ENCODE results near the gene LRFN2.

The LRFN2 gene

GRCh38 chr6:40520678-40521077 is 66.5 kb downstream of the LRFN2 start:
- H3K27ac ChIP-seq (ENCODE audit: low read depth, low read length), result no peak overlapping the region
- no peaks in the 10 kb centered on the region for H3K36me3 ChIP-seq (ENCODE audit: control insufficient read depth, low read length)
- no peak overlapping the region for H3K4me2 ChIP-seq (ENCODE audit: low read length)
- H3K4me1 ChIP-seq (ENCODE audit: control insufficient read depth, low read length), result no peaks in the 10 kb centered on the region
- no peaks in the 10 kb centered on the region for H3K9me3 ChIP-seq (ENCODE audit: control insufficient read depth, insufficient read depth, low read length)
- H3K27me3 ChIP-seq (ENCODE audit: control insufficient read depth, low read length), result no peaks in the 10 kb centered on the region
- H4K20me1 ChIP-seq (ENCODE audit: control insufficient read depth, insufficient read depth, low read depth, low read length), result no peaks in the 10 kb centered on the region
- H3K4me3 ChIP-seq (ENCODE audit: low read length), result no peak overlapping the region
- TF ChIP-seq EZH2phosphoT487 (IDR thresholded peaks at IDR 0.05; ENCODE audit: borderline replicate concordance, low read length) (no peak), CTCF (IDR thresholded peaks at IDR 0.05; ENCODE audit: low read depth, low read length, poor library complexity, severe bottlenecking) (no peak)
- no peaks in the 10 kb centered on the region for H3K9me2 ChIP-seq (replicated peaks; ENCODE audit: control insufficient read depth, low read length)
- H3F3A ChIP-seq (ENCODE audit: control insufficient read depth, insufficient read depth), result no peaks in the 10 kb centered on the region
- no peaks in the 10 kb centered on the region for H3K79me2 ChIP-seq (ENCODE audit: control insufficient read depth, low read length)

- H3K27ac ChIP-seq (ENCODE audit: low read depth, low read length), result no peak overlapping the region
- H3K4me2 ChIP-seq (ENCODE audit: low read length), result no peak overlapping the region
- H4K20me1 ChIP-seq (ENCODE audit: control insufficient read depth, insufficient read depth, low read depth, low read length), result no peaks in the 10 kb centered on the region
- H3K9me3 ChIP-seq (ENCODE audit: control insufficient read depth, insufficient read depth, low read length), result no peaks in the 10 kb centered on the region
- H3F3A ChIP-seq (ENCODE audit: control insufficient read depth, insufficient read depth), result no peaks in the 10 kb centered on the region
- TF ChIP-seq EZH2phosphoT487 (IDR thresholded peaks at IDR 0.05; ENCODE audit: borderline replicate concordance, low read length) (no peak), CTCF (IDR thresholded peaks at IDR 0.05; ENCODE audit: low read depth, low read length, poor library complexity, severe bottlenecking) (no peak)
- no peak overlapping the region for H3K4me3 ChIP-seq (ENCODE audit: low read length)
- no peaks in the 10 kb centered on the region for H3K9me2 ChIP-seq (replicated peaks; ENCODE audit: control insufficient read depth, low read length)
- H3K79me2 ChIP-seq (ENCODE audit: control insufficient read depth, low read length), result no peaks in the 10 kb centered on the region
- no peaks in the 10 kb centered on the region for H3K4me1 ChIP-seq (ENCODE audit: control insufficient read depth, low read length)
- no peaks in the 10 kb centered on the region for H3K27me3 ChIP-seq (ENCODE audit: control insufficient read depth, low read length)
- H3K36me3 ChIP-seq (ENCODE audit: control insufficient read depth, low read length), result no peaks in the 10 kb centered on the region
Measured at GRCh38 chr6:40520084-40520483, 67.1 kb downstream of the LRFN2 start.

GRCh38 chr6:40517654-40518053 is 69.5 kb downstream of the LRFN2 start:
- Histone ChIP-seq H4K20me1 (ENCODE audit: control insufficient read depth, insufficient read depth, low read depth, low read length) (no peaks in the 10 kb centered on the region), H3K79me2 (ENCODE audit: control insufficient read depth, low read length) (no peaks in the 10 kb centered on the region), H3K9me2 (replicated peaks; ENCODE audit: control insufficient read depth, low read length) (no peaks in the 10 kb centered on the region), H3K27me3 (ENCODE audit: control insufficient read depth, low read length) (no peaks in the 10 kb centered on the region), H3K27ac (ENCODE audit: low read depth, low read length) (no peak overlapping the region), H3K4me1 (ENCODE audit: control insufficient read depth, low read length) (no peaks in the 10 kb centered on the region), H3K36me3 (ENCODE audit: control insufficient read depth, low read length) (no peaks in the 10 kb centered on the region), H3F3A (ENCODE audit: control insufficient read depth, insufficient read depth) (no peaks in the 10 kb centered on the region), H3K4me2 (ENCODE audit: low read length) (no peak overlapping the region), H3K4me3 (ENCODE audit: low read length) (no peak overlapping the region), H3K9me3 (ENCODE audit: control insufficient read depth, insufficient read depth, low read length) (no peaks in the 10 kb centered on the region)
- TF ChIP-seq CTCF (IDR thresholded peaks at IDR 0.05; ENCODE audit: low read depth, low read length, poor library complexity, severe bottlenecking) (no peak), EZH2phosphoT487 (IDR thresholded peaks at IDR 0.05; ENCODE audit: borderline replicate concordance, low read length) (no peak)

GRCh38 chr6:40516429-40516828 is 70.7 kb downstream of the LRFN2 start:
- H3K9me3 ChIP-seq (ENCODE audit: control insufficient read depth, insufficient read depth, low read length), result no peaks in the 10 kb centered on the region
- H3K27ac ChIP-seq (ENCODE audit: low read depth, low read length), result no peak overlapping the region
- no peak overlapping the region for H3K4me3 ChIP-seq (ENCODE audit: low read length)
- no peaks in the 10 kb centered on the region for H3K9me2 ChIP-seq (replicated peaks; ENCODE audit: control insufficient read depth, low read length)
- no peaks in the 10 kb centered on the region for H3K79me2 ChIP-seq (ENCODE audit: control insufficient read depth, low read length)
- TF ChIP-seq CTCF (IDR thresholded peaks at IDR 0.05; ENCODE audit: low read depth, low read length, poor library complexity, severe bottlenecking) (no peak), EZH2phosphoT487 (IDR thresholded peaks at IDR 0.05; ENCODE audit: borderline replicate concordance, low read length) (no peak)
- H3K27me3 ChIP-seq (ENCODE audit: control insufficient read depth, low read length), result no peaks in the 10 kb centered on the region
- no peaks in the 10 kb centered on the region for H3K4me1 ChIP-seq (ENCODE audit: control insufficient read depth, low read length)
- no peaks in the 10 kb centered on the region for H4K20me1 ChIP-seq (ENCODE audit: control insufficient read depth, insufficient read depth, low read depth, low read length)
- no peak overlapping the region for H3K4me2 ChIP-seq (ENCODE audit: low read length)
- no peaks in the 10 kb centered on the region for H3K36me3 ChIP-seq (ENCODE audit: control insufficient read depth, low read length)
- H3F3A ChIP-seq (ENCODE audit: control insufficient read depth, insufficient read depth), result no peaks in the 10 kb centered on the region
